Measurements from ENCODE around the gene RNF212.

The RNF212 gene

DNA sequence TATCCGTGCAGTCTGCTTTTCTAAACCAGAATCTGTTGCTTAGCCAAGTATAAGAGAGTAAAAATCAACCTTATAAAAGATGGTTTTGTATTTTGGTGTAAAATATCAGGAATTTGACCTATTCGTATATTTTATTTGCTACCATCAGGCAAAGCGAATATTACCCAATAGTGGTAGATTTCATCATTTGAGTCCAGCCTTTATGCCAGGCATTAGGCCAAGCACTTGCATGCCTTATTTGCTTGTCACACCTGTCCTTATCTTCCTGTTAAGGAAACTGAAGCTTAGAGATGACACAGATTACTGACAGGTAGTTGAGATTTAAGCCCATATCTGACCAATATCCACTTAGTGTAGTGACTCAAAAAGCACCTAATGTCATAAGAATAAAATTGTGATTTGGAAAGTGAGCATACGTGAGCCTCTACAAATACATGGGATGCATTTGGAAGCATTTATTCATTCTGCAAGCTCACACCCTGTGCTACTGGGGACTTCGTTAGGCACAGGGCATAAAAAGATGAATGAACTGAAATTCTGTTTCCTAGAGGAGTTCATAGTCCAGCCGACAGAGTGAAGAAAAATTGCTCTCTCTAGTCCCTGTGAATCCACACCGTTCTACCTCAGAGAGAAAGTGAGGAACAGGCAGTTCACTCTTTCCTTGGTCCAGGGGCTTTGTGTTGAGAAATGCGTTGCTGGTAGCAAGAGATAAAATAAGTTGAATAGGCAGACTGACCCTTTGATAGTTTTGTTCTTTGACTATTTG lies 2.3 kb upstream of the RNF212 start:
- no peak for DNase-seq (ENCODE audit: low spot score)

DNA sequence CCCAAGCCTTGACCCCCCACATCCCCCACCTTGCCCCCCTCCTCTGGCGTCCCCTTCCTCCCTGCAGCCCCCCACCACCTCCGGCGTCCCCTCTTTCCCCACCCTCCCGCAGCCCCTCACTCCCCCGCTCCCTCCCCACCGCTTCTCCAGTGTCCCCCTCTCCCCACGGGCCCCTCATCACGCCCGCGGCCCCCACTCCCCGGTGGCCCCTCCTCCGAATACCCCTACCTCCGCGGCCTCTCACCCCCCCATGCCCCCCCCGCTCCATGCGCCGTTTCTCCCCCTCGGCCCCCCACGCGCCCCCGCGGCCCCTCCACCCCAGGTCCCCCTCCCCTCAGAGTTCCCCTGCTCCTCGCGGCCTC lies 562 bp downstream of the RNF212 start:
- DNase-seq (ENCODE audit: low spot score) = no peak

DNA sequence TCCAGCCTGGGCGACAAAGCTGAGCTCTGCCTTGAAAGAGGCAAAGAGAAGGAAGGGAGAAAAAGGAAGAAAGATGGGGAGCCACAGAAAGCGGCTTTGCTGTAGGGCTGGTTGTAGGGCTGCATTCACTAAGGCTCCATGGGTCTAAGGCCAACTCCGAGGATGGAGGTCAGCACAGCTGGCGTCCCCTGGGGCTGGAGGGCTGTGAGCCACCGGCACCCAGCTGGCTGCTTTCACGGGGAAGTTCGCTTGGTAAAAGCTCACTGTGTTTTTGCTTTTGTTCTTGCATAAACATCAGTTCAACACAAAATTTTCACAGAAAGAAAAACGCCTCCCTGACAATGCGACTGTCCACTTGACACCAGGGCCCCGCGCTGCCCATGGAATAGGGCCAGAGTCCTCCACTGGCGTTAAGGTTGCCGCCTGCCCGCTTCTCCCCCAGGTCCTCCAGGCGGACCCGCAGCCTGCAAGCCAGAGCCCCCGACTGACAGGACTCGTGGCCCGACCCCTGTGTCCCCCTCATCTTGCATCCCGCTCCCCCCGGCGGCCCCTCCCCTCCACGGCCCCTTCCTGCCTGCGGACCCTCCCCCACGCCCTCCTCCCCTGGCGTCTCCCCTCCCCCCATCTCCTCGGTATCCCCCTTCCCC lies 1.1 kb downstream of the RNF212 start:
- DNase-seq (ENCODE audit: low spot score) = no peak

DNA sequence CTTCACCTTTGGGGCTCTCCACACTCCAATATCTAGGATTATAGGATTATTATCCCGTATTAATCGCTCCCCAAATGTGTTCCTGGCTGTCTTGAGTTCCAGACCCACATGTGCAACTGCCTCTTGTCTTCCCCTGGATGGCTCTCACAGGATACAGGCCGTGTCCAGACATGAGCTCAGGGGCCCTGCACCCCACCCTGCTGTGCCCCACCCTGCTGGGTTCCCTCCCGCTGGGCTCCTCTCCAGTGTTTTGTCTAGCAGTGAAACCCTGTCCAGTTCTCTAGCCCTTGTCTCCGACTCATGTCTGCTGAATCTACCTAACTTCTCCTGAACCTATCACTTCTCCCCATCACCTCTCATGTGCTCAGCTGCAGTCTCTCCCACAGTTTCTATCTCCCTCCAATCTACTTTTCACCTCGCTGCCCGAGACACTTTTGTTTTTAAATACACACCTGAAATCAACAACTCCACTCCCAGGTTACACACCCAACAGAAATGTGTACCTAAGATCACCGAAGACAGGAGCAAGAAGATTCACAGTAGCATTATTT lies 2.0 kb downstream of the RNF212 start:
- no peak for DNase-seq (ENCODE audit: low spot score)

DNA sequence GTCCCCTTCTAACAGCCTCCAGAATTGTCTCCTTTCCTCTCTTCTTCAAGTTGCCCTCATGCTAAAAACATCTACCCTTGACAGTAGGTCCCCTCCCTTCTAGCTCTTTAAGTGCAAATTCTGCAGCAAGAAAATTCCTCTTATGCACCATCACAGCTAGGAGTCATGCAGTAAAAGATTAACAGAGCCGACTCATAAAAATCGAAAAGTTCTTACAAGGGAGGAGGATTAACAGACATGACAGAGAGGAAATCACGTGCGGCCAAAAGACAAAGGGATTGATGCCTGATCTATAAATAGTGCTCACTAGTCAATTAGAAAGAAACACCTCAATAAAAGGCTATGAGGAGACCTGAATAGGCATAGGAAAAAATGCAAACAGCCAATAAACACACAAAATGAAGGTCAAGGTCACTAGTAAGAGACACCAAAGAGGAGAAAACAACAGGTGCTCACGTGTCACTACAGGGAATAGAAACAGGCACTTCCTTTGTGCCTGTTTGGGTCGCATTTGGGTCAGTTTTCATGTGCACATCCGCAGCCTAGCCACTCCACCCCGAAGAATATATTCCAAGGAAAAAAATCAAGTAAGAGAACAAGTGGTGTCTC lies 3.4 kb downstream of the RNF212 start:
- no peak for DNase-seq (ENCODE audit: low spot score)

DNA sequence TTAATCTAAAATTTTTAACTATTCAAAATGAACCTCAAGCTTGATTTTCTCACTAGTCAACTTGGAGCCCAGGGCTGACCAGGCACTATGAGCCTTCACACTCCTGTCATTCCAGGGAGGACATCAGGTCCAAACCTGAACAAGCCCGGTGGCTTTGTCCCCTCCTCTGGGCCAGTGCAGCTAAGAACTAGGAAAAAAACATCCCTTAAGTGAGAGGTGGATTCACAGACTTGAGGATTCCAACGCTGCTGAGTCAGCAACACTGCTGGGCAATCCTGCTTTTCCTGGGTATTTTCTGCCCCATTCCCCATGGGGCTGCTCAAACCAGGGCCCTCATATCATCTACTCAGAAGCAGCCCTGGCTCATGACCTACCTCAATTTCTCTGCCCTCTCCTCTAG lies 4.0 kb downstream of the RNF212 start:
- no peak for DNase-seq (ENCODE audit: low spot score)

DNA sequence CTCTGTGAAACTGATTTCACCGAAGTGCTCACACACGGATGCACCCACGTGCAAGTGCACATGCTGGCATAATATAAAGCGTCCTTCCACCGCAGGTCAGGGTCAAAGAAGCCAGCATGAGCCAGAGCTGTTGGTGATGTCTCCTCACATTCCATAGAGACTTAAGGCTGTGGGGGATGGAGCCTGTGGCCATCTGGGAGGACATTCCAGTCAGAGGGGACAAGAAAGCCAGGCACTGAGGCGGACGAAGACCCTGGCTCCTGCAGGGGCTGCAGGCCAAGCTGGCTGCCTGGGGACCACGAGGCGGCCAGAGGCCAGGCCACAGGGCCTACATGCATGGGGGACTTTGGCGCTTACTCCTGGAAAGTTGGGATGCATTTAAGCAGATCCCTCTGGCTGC lies 7.7 kb downstream of the RNF212 start:
- no peak for DNase-seq (ENCODE audit: low spot score)

DNA sequence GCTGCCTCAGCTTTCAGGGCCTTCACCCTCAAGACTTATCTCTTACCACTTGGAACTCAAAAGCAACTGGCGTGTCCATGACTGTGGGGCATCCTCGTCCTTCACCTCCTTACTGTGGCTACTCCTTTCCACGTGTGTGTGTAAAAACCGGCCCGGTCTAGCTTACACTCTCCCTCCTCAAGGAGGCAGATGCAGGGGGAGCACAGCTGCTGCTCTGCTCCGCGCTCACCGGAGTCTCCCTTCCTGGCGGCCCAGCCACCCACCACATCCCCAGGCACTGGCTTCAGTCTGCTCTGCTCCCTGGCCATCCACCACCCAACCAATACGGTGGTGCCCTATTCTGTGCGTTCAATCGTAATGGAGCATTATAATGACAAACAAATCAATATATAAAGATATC lies 8.3 kb downstream of the RNF212 start:
- DNase-seq (ENCODE audit: low spot score) = no peak

DNA sequence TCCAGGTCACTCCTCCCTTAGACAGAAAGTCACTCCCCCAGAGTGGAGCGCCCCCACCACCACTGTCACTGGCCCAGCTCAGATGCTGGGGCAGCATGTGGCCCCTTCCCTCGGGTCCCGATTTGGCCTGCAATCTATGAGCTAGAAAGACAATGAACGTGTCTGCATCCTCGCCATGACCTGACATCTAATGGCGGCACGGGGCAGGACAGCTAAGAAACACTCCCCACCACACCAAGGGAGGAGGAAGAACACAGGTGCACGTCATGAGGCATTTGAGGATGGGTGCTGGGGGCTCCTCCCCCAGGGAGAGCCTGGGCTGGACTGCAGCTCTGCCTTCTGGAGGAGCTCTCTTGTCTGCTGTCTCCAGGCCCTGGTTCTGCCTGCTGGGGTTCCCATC lies 8.7 kb downstream of the RNF212 start:
- DNase-seq (ENCODE audit: low spot score) = no peak

DNA sequence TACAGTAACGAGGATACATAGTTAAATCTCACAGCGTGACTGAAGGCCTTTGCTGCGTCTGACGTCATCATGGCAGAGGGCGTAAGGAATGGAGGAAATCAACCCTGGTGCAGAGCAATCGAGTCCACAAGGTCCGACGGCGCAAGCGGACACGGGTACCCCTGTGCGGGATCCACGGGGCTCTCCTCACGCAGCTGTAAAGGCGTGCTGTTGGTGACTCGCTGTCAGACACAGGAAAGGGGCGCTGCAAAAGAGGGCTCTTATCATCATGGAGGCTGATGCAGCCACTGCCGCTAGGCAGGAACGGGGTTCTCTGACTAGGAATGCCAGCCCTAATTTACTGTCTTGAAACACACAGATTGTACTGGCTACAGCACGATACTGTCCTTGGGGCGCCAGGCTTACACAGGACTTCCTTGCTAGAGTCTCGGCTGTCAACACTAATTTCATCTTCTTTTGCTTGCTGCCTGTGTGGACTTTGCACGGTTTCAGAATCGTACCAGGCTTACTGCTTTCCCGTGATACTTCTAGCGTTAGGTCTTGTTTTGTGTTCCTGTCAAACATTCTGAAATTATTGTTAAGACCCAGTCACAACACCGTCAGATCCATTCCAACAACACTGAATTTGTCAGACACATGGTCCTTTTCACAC lies 13.6 kb downstream of the RNF212 start:
- no peak for DNase-seq (ENCODE audit: low spot score)

DNA sequence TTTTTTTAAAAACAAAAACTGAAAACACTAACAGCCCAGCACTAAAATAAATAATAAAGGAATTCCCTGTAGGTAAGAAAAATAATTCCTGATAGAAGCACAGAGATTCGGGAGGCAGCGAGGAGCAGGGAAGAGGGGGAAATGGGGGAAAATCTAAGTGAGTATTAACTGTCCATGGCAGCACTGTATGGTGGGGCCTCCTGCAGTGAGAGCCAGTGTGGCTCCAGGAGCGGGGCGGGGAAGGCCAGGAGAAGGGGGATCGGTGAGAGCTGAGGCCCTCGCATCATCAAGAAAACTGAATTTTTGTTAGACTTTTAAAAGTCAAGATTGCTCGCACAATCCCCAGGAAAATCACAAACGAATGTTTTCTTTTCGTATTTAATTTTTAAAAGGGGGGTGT lies 14.1 kb downstream of the RNF212 start:
- no peak for DNase-seq (ENCODE audit: low spot score)

DNA sequence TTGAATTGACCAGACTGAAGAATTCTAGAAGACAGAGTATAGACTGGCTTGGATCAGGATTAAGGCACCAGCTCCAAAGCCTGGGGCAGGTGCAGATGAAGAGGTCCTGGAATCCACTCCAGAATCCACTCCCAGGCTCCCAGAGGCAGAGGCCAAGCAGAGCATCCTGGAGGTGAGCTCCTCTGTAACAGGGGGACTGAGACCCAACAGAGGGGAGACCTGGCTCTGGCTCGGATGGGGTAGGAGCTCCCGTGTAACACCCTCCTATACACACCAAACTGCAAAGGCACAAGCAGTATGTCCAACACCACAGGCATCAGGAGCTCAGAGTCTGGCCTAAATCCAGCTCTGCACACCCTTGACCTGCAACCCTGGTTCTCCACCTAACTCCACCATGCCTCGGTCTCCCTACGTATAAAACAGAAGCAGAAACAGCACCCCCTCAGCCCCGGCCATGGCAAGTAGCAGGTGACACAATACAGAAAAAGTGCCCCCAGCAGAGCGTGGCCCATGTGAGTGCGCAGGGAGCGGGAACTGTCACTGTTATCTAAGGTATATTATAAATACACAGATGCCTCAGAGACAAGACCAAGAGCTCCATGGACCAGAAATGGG lies 14.9 kb downstream of the RNF212 start:
- DNase-seq (ENCODE audit: low spot score) = no peak

DNA sequence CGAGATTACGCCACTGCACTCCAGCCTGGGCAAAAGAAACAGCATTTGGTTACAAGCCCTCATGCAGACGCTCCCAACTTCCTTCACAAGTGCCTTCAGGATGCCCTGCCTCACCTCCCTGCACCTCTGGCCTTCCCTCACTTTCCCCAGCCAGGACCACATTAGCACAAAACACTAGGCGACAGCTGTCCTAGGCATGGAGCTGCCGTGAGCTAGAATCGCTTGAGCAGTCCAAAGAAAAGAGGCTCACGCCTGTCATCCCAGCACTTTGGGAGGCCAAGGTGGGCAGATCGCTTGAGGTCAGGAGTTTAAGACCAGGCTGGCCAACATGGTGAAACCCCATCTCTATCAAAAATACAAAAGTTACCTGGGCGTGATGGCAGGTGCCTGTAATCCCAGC lies 15.8 kb downstream of the RNF212 start:
- DNase-seq (ENCODE audit: low spot score) = no peak

DNA sequence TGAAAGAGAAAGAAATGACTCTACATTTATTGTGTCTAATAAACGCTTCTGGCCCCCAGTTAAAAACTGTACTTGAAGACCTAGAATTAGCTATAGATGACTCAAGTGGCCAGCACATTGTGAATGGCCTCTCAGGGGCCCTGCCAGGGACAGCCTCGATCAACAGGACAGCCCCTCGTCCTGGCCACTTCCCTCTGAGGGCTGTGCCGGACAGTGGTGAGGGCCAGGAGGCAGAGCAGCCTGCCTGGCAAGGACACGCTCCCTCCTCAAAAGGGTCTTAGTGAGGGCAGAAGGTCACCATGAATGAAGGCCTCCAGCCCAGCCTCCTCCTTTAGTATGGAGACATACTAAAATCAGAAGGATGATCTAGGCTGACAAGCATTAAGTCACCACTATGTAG lies 16.5 kb downstream of the RNF212 start:
- no peak for DNase-seq (ENCODE audit: low spot score)

DNA sequence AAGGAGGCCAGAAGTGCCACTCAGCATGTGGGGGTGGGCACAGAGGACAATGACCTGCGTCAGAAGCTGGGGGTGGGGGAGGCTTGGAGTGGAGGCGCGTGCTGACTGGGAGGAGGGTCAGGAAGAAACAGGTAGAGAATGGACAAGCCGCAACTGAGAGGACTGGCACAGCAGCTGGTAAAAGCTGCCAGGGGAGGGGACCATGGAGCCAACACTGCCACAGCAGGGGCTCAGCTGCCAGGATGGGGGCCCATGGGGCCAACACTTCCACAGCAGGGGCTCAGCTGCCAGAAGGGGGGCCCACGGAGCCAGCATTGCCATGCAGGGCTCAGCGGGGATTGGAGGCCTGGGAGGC lies 19.1 kb downstream of the RNF212 start:
- no peak for DNase-seq (ENCODE audit: low spot score)

DNA sequence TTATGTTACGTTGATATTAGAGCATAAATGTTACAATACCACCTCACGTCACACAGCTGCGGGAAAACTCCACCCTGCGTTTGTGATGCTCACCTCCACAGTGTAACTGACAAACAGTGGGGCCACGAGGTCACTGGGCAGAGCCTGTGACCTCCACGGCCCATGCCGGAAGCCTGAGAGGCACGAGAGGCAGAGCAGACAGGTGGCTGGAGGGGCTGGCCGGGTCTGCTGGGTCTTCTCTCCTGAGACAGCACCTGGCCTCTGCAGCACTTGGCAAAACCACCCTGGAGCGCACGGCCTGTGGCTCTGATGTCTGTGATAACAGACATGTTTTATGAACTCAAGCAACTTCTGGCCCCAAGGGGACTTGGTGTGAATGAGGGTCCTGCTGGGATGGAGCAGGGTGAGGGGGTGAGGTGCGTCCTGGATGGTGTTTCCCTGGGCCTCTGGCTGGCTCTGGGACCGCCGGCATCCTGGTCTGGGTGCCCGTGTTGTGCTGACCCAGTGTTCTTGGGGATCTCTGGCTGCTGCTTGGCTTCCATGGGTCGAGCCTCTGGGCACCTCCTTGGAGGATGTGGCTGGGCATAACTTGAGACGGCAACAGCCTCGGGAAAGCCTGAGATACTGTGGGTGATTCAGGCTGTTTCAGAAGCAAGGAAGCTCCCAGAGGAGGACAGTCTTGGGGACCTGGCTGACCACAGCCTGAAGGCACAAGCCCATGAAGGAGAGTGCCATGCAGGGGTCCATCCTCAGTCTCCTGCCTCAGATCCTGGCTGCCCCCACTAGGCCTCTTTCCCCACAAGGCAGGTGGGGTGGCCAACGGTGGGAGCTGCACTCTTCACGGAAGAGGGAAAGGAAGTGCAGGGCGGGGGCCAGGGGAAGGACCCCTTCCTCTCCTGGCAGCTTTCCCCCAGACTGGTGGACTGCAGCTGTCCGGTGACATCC lies 19.7 kb downstream of the RNF212 start:
- DNase-seq (ENCODE audit: low spot score) = no peak

DNA sequence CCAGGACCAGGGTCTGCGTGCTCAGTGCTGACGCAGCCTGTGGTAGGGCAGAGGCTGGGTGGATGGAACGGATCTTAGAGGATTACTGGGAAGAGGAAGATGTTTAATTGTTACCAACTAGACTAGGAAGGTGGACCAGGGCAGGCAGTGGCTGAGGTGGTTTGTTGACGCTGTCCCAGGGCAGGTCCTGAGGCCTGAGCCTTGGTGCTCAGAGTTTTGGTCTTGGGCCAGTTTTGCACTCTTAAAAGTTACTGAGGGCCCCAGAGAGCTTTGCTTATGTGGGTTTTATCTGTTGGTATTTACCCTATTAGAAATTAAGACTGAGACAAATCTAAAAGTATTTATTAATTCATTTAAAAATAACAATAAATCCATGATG lies 20.4 kb downstream of the RNF212 start:
- DNase-seq (ENCODE audit: low spot score) = no peak

DNA sequence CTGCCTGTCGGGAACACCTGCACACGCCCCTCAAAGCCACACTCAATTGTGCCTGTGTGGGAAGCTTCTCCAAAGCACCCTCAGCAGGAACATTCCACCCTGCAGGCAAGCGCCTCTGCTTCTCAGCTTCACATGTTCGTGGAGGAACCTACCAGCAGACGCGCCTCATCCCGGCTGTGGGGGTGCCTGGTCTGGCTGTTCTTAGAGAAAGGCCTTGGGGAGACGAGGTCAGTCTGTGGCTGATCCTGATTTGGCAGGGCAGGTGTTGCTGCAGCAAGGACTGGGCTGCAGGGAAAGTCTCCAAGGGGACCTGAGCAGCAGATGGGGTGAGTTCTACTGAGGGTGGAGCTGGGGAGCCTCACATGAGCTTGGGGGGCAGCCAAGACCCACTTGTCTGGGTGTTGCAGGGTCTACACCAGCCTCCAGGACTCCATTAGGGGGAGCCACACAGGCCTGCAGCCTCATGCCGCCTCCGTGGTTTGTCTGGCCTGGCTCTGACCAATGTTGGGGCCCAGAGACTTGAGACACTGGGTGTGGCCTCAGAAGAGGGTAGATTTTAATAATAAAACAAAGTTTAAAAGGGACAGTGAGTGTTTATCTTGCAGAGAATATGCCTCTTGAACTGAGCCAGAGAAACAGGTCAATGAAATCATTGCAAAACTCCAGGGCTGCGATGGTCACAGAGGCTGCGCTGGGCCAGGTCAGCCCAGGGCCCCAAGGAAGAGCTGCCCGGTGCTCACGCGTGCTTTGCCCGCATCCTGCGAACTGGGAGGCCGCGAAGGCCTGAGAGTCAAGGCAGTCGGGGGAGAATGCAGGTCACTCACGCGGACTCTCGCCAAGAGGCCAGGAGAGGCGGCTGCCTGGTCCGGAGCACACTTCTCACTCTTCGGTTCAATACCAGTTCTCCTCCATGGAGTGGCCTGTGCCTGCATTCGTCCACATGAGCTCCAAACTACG lies 21.1 kb downstream of the RNF212 start:
- DNase-seq (ENCODE audit: low spot score) = no peak

DNA sequence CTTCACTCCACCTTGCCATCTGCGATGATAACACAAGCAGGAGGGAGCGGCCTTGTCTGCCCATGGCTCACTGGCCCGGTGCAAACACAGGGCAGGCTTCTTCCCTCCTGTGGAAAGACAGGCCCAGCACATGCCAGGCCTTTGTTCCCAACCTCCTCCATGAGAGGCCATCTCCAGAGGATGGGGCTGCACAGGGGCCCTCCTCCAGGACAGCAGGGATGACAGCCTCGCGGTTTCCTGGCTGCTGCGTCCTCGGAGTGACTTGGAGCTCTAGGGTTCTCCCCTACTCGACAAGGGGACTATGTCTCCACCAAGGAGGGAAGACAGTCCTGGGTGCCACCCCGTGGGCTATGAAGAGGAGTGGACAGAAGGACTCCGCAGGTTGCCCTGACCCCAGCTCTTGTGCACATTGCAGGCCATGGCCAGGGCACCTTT lies 21.8 kb downstream of the RNF212 start:
- no peak for DNase-seq (ENCODE audit: low spot score)
